ENCODE measurements around the gene MAML3. TPM values are rescaled to one million over a fixed set of nuclear protein-coding genes. Genes with fewer than 3 reads are reported as not detected.

The MAML3 gene
- total RNA-seq: 24.8 to 26.9 TPM (median 26.0 TPM) in 3 replicates

GRCh38 chr4:140153718-140154571 lies at the start of gene MAML3:
TSS of gene MAML3 (minus strand) at chr4:140154184. CDS start at chr4:140153327, 857 bp downstream.
- H3K36me3 Mint-ChIP-seq: no peaks in the 10 kb centered on the region
- no peaks in the 10 kb centered on the region for H3K9me3 Mint-ChIP-seq
- peak within 1 kb of the TSS; percentile 98 for H3K27ac Mint-ChIP-seq
- peaks cover 43% of the 10 kb centered on the region for H3K4me1 Mint-ChIP-seq
- peak within 1 kb of the TSS; percentile 95 for H3K4me3 Mint-ChIP-seq
- DNase-seq (ENCODE audit: low spot score in 2 of 2, unreplicated experiment in 2 of 2): peak; percentile 88 to 94
- no peak for TF ChIP-seq CTCF (IDR thresholded peaks at IDR 0.05; ENCODE audit: unreplicated experiment)
- no peaks in the 10 kb centered on the region for H3K27me3 Mint-ChIP-seq (ENCODE audit: low read depth)

- no peaks in the 10 kb centered on the region for H3K4me1 Mint-ChIP-seq
- H3K27ac Mint-ChIP-seq: no peak overlapping the region
- DNase-seq (ENCODE audit: low spot score in 2 of 2, unreplicated experiment in 2 of 2): no peak
- TF ChIP-seq CTCF (IDR thresholded peaks at IDR 0.05; ENCODE audit: unreplicated experiment): no peak
- H3K4me3 Mint-ChIP-seq: no peak overlapping the region
- H3K9me3 Mint-ChIP-seq: peaks cover 15% of the 10 kb centered on the region
- no peaks in the 10 kb centered on the region for H3K36me3 Mint-ChIP-seq
- no peaks in the 10 kb centered on the region for H3K27me3 Mint-ChIP-seq (ENCODE audit: low read depth)
Observed at GRCh38 chr4:140198942-140199341, 45.0 kb upstream of the MAML3 start.

- DNase-seq (ENCODE audit: low spot score in 2 of 2, unreplicated experiment in 2 of 2): no peak
- Mint-ChIP-seq H3K4me1 (no peaks in the 10 kb centered on the region), H3K27ac (no peak overlapping the region), H3K9me3 (peaks cover 14% of the 10 kb centered on the region), H3K27me3 (ENCODE audit: low read depth) (no peaks in the 10 kb centered on the region), H3K36me3 (no peaks in the 10 kb centered on the region), H3K4me3 (no peak overlapping the region)
- TF ChIP-seq CTCF (IDR thresholded peaks at IDR 0.05; ENCODE audit: unreplicated experiment): no peak
Observed at GRCh38 chr4:140195806-140196205, 41.8 kb upstream of the MAML3 start.

GRCh38 chr4:140189805-140190204 lies 35.8 kb upstream of the MAML3 start:
- Mint-ChIP-seq H3K27ac (no peak overlapping the region), H3K9me3 (no peaks in the 10 kb centered on the region), H3K36me3 (no peaks in the 10 kb centered on the region), H3K27me3 (ENCODE audit: low read depth) (no peaks in the 10 kb centered on the region), H3K4me1 (peaks cover 23% of the 10 kb centered on the region), H3K4me3 (no peak overlapping the region)
- no peak for DNase-seq (ENCODE audit: low spot score in 2 of 2, unreplicated experiment in 2 of 2)
- TF ChIP-seq CTCF (IDR thresholded peaks at IDR 0.05; ENCODE audit: unreplicated experiment): no peak

GRCh38 chr4:140188975-140189374 lies 35.0 kb upstream of the MAML3 start:
- H3K9me3 Mint-ChIP-seq: no peaks in the 10 kb centered on the region

More at GRCh38 chr4:140188975-140189374, 35.0 kb upstream of the MAML3 start:
- Mint-ChIP-seq H3K27me3 (ENCODE audit: low read depth) (no peaks in the 10 kb centered on the region), H3K27ac (peak overlapping the region; percentile 68), H3K36me3 (no peaks in the 10 kb centered on the region), H3K4me1 (peaks cover 28% of the 10 kb centered on the region), H3K4me3 (no peak overlapping the region)
- DNase-seq (ENCODE audit: low spot score in 2 of 2, unreplicated experiment in 2 of 2): no peak
- no peak for TF ChIP-seq CTCF (IDR thresholded peaks at IDR 0.05; ENCODE audit: unreplicated experiment)

Measured in mesothelial cell of epicardium (in vitro differentiated cells).